Loucy (cell line): ENCODE data around the gene ODF2.

Experiments
- H2AFZ ChIP-seq: fragments of 200-600 bp; sonication (generic); 2 replicates; pipeline ENCODE4 v1.6.0; 2016; ENCODE audit warnings: antibody characterized with exemption, mild to moderate bottlenecking, low read length, moderate library complexity
- H3F3A ChIP-seq: fragments of 200-600 bp; 2 replicates; pipeline ENCODE4 v1.6.0; 2016; ENCODE audit warnings: antibody characterized with exemption, low read depth, mild to moderate bottlenecking
- H3K27me3 ChIP-seq: fragments of 200-600 bp; sonication (generic); 2 replicates; pipeline ENCODE4 v1.6.1; 2014; ENCODE audit warnings: low read length, mild to moderate bottlenecking; ENCODE audit not compliant: insufficient read depth, poor library complexity, severe bottlenecking
- H3K36me3 ChIP-seq: fragments of 200-600 bp; sonication (generic); 2 replicates; pipeline ENCODE4 v1.6.1; 2016; ENCODE audit warnings: low read length; ENCODE audit not compliant: insufficient read depth
- H3K4me1 ChIP-seq: fragments of 200-600 bp; sonication (generic); 2 replicates; pipeline ENCODE4 v1.5.1; 2014; ENCODE audit warnings: low read length, mild to moderate bottlenecking; ENCODE audit not compliant: insufficient read depth, poor library complexity, severe bottlenecking
- H3K4me2 ChIP-seq: fragments of 200-600 bp; sonication (generic); 2 replicates; pipeline ENCODE4 v1.6.0; 2014; ENCODE audit warnings: antibody characterized with exemption, low read length, low read depth, mild to moderate bottlenecking; ENCODE audit not compliant: poor library complexity, severe bottlenecking
- H3K4me3 ChIP-seq: fragments of 200-600 bp; sonication (generic); 2 replicates; pipeline ENCODE4 v1.5.1; 2014; ENCODE audit warnings: low read length, mild to moderate bottlenecking, mixed read lengths; ENCODE audit not compliant: poor library complexity, severe bottlenecking
- H3K79me2 ChIP-seq: fragments of 200-600 bp; sonication (generic); 2 replicates; pipeline ENCODE4 v1.6.1; 2014; ENCODE audit warnings: low read length; ENCODE audit not compliant: insufficient read depth
- H3K9ac ChIP-seq: fragments of 200-600 bp; sonication (generic); 2 replicates; pipeline ENCODE4 v1.6.0; 2014; ENCODE audit warnings: mild to moderate bottlenecking, low read depth, low read length, moderate library complexity; ENCODE audit not compliant: poor library complexity, severe bottlenecking
- H3K9me2 ChIP-seq: fragments of 200-600 bp; sonication (generic); replicated peaks from 2 replicates; pipeline ENCODE4 v1.6.1; 2016; ENCODE audit warnings: low read depth, low read length, mixed read lengths
- H3K9me3 ChIP-seq: fragments of 200-600 bp; sonication (generic); 2 replicates; pipeline ENCODE4 v1.6.1; 2014; ENCODE audit warnings: mild to moderate bottlenecking, antibody characterized with exemption, low read length, low read depth; ENCODE audit not compliant: insufficient read depth
- H4K20me1 ChIP-seq: fragments of 200-600 bp; sonication (generic); 2 replicates; pipeline ENCODE4 v1.6.0; 2014; ENCODE audit warnings: antibody characterized with exemption, low read length, mild to moderate bottlenecking; ENCODE audit not compliant: insufficient read depth, poor library complexity, severe bottlenecking
- EZH2phosphoT487 ChIP-seq: fragments of 200-600 bp; IDR thresholded peaks from 2 replicates; pipeline ENCODE4 v1.6.1; 2018; ENCODE audit warnings: antibody characterized with exemption, mild to moderate bottlenecking, moderate library complexity, borderline replicate concordance
- TF ChIP-seq, protein P1 (sequence below): fragments of 200-600 bp; sonication (generic); conservative IDR thresholded peaks from 2 replicates; pipeline ENCODE4 v1.5.1; 2014; ENCODE audit warnings: mild to moderate bottlenecking, antibody characterized with exemption, low read length

Gene ODF2

DNA sequence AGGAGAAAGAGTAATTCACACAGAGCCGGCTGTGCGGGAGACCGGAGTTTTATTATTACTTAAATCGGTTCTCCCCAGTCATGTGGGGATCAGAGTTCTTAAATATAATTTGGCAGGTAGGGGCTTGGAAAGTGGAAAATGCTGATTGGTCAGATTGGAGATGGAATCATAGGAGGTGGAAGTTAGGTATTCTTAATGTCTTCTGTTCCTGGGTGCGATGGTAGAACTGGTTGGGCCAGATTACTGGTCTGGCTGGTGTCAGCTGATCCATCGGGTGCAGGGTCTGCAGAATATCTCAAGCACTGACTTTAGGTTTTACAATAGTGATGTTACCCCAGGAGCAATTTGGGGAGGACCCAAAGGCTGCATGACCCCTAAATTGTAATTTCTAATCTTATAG, 39.8 kb upstream of the ODF2 start:
- Histone ChIP-seq H3K4me3 (no peak overlapping the region), H3K36me3 (no peaks in the 10 kb centered on the region), H3K4me1 (peaks cover 3% of the 10 kb centered on the region), H3K79me2 (no peaks in the 10 kb centered on the region), H3K9me3 (no peaks in the 10 kb centered on the region), H3K4me2 (no peak overlapping the region), H2AFZ (no peak overlapping the region), H3K9ac (no peak overlapping the region), H4K20me1 (no peaks in the 10 kb centered on the region), H3K27me3 (no peaks in the 10 kb centered on the region), H3K9me2 (no peaks in the 10 kb centered on the region), H3F3A (no peaks in the 10 kb centered on the region)
- TF ChIP-seq EZH2phosphoT487: no peak
- TF ChIP-seq, protein P1, sequence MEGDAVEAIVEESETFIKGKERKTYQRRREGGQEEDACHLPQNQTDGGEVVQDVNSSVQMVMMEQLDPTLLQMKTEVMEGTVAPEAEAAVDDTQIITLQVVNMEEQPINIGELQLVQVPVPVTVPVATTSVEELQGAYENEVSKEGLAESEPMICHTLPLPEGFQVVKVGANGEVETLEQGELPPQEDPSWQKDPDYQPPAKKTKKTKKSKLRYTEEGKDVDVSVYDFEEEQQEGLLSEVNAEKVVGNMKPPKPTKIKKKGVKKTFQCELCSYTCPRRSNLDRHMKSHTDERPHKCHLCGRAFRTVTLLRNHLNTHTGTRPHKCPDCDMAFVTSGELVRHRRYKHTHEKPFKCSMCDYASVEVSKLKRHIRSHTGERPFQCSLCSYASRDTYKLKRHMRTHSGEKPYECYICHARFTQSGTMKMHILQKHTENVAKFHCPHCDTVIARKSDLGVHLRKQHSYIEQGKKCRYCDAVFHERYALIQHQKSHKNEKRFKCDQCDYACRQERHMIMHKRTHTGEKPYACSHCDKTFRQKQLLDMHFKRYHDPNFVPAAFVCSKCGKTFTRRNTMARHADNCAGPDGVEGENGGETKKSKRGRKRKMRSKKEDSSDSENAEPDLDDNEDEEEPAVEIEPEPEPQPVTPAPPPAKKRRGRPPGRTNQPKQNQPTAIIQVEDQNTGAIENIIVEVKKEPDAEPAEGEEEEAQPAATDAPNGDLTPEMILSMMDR: no peak

DNA sequence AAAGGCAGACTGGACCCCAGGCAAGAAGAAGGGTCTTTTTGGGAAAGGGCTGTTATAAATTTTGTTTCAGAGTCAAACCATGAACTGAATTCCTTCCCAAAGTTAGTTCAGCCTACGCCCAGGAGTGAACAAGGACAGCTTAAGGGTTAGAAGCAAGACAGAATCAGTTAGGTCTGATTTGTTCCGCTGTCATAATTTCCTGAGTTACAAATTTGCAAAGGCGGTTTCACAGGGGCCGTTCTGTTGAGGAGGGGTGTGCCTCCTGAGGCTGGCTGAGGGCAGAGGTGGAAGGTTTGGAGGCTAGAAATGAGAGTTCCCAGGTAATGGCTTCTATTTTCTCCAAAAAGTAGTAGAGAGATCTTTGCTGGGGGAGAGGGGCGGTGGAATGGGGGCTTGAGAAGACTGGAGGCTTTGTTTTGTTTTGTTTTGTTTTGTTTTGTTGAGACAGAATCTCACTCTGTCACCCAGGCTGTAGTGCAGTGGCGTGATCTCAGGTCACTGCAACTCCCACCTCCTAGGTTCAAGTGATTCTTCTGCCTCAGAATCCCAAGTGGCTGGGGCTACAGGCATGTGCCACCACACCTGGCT, 39.3 kb upstream of the ODF2 start:
- H3K27me3 ChIP-seq: no peaks in the 10 kb centered on the region
- TF ChIP-seq, protein P1: no peak
- no peak for TF ChIP-seq EZH2phosphoT487
- H3K79me2 ChIP-seq: no peaks in the 10 kb centered on the region
- no peaks in the 10 kb centered on the region for H4K20me1 ChIP-seq
- H3K4me3 ChIP-seq: no peak overlapping the region
- no peaks in the 10 kb centered on the region for H3K9me3 ChIP-seq
- H3K4me2 ChIP-seq: no peak overlapping the region
- peaks cover 8% of the 10 kb centered on the region for H3K4me1 ChIP-seq
- H3K9ac ChIP-seq: no peak overlapping the region
- H3F3A ChIP-seq: no peaks in the 10 kb centered on the region
- no peaks in the 10 kb centered on the region for H3K36me3 ChIP-seq
- no peaks in the 10 kb centered on the region for H3K9me2 ChIP-seq
- H2AFZ ChIP-seq: no peak overlapping the region

DNA sequence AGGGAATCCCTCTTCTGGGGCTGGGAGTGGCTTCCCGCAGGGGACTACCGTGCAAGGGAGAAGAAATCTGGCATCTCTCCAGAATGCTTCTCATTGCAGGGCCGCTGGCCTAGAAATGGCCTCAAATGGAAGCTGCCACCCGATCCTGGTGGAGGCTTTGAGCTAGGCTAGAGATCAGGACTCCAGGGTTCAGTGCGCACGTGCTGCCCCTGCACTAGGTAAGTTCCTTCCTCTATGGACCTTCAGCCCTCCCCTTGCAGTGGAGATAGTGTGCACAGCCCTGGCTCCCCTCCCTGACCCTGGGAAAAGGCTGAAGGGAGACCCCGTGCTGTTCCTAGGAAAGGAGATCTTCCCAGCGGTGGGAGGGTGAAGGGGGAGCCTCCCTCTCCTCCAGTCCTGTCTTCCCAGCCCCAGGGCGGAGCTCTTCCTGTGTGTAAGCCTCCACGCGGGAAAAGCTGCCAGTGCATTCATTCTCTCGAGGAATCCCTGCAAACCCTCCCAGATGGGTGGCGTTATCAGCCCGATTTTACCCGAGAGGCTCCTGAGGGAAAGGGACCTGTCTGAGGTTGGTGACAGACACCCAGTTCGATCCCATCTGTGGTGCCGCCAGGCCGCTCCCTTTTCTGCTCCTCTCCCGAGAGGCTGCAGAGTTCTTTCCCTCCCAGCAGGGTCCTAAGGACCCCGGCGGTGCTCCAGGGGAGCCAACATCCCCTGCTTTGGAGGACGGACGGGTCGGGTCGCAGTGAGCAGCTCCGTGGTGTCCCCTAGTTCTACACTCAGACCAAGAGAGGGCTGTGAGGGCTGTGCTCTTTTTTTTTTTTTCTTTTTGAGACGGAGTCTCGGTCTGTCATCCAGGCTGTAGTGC, 36.5 kb upstream of the ODF2 start:
- H3K4me2 ChIP-seq: peak overlapping the region; percentile 78
- TF ChIP-seq EZH2phosphoT487: no peak
- TF ChIP-seq, protein P1: no peak
- H3K79me2 ChIP-seq: no peaks in the 10 kb centered on the region
- no peaks in the 10 kb centered on the region for H3F3A ChIP-seq
- no peaks in the 10 kb centered on the region for H3K27me3 ChIP-seq
- peak overlapping the region; percentile 100; the same call in 1 of the 2 replicates for H2AFZ ChIP-seq
- no peaks in the 10 kb centered on the region for H4K20me1 ChIP-seq
- H3K4me1 ChIP-seq: peaks cover 13% of the 10 kb centered on the region
- H3K9ac ChIP-seq: no peak overlapping the region
- no peaks in the 10 kb centered on the region for H3K9me2 ChIP-seq
- no peak overlapping the region for H3K4me3 ChIP-seq
- no peaks in the 10 kb centered on the region for H3K36me3 ChIP-seq
- no peaks in the 10 kb centered on the region for H3K9me3 ChIP-seq
